Measurements from ENCODE around the gene PRDX5.

DNA sequence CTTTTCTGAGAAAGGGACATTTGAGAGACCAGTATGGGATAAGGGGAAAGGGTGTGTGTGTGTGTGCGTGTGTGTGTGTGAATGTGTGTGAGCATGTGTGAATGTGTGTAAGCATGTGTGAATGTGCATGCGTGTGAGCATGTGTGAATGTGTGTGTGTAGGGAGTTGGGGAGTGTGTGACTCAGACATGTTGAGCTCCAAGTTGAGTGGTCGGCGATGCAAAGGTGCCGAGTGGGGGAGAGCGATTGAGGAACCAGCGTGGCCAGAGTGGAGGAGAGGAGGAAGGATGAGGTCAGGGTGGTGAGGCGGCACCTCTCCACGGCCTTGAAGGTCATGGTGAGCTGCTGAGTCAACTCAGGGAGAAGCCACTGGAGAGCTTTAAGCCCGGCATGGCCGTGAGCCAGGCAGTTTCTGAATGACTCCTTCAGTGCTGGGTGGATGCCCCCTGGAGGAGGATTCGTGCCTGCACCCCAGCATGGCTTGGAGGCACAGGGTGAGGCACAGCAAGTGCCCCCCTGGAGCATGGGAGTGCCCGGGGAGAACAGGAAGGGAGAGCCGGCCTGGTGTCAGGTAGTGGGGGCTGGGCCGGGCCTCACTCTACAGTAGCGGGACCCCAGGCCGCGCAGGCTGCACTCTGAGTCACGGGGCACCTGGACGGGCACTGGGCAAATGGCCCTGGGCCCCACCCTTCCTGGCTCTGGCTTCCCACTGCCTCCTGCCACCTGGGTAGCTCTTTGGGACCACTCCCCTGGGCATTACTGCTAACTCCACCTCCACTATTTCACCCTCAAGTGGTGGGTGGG lies 13.8 kb downstream of the PRDX5 start:
- TF ChIP-seq, protein P1, sequence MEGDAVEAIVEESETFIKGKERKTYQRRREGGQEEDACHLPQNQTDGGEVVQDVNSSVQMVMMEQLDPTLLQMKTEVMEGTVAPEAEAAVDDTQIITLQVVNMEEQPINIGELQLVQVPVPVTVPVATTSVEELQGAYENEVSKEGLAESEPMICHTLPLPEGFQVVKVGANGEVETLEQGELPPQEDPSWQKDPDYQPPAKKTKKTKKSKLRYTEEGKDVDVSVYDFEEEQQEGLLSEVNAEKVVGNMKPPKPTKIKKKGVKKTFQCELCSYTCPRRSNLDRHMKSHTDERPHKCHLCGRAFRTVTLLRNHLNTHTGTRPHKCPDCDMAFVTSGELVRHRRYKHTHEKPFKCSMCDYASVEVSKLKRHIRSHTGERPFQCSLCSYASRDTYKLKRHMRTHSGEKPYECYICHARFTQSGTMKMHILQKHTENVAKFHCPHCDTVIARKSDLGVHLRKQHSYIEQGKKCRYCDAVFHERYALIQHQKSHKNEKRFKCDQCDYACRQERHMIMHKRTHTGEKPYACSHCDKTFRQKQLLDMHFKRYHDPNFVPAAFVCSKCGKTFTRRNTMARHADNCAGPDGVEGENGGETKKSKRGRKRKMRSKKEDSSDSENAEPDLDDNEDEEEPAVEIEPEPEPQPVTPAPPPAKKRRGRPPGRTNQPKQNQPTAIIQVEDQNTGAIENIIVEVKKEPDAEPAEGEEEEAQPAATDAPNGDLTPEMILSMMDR (IDR thresholded peaks at IDR 0.05 in 2 of 3, conservative IDR thresholded peaks at IDR 0.05 in 1 of 3; ENCODE audit: insufficient read depth in 2 of 3, low read depth in 1 of 3, low read length in 3 of 3): peak; percentile 75 to 79 (median 78)
- TF ChIP-seq FOXJ3 (CRISPR knock-in tag; IDR thresholded peaks at IDR 0.05) (no peak), CBX3 (IDR thresholded peaks at IDR 0.05; ENCODE audit: borderline replicate concordance in 1 of 2, low read length in 2 of 2) (no peak), FOXK1 (CRISPR knock-in tag; IDR thresholded peaks at IDR 0.05; ENCODE audit: borderline replicate concordance) (no peak), SRF (CRISPR knock-in tag; IDR thresholded peaks at IDR 0.05) (no peak; a peak in 1 of 4 replicates), KDM5B (IDR thresholded peaks at IDR 0.05; ENCODE audit: insufficient replicate concordance, low read depth, low read length) (no peak), EZH2 (IDR thresholded peaks at IDR 0.05; ENCODE audit: borderline replicate concordance, low read depth, low read length) (no peak), ZNF263 (CRISPR knock-in tag; IDR thresholded peaks at IDR 0.05; ENCODE audit: borderline replicate concordance) (no peak), ZNF324 (CRISPR knock-in tag; IDR thresholded peaks at IDR 0.05) (no peak), MAZ (CRISPR knock-in tag; conservative IDR thresholded peaks at IDR 0.05 in 1 of 2, IDR thresholded peaks at IDR 0.05 in 1 of 2) (peak in 1 of 2 experiments; percentile 40; a peak in 1 of 4 replicates)
- TF ChIP-seq, protein P2, sequence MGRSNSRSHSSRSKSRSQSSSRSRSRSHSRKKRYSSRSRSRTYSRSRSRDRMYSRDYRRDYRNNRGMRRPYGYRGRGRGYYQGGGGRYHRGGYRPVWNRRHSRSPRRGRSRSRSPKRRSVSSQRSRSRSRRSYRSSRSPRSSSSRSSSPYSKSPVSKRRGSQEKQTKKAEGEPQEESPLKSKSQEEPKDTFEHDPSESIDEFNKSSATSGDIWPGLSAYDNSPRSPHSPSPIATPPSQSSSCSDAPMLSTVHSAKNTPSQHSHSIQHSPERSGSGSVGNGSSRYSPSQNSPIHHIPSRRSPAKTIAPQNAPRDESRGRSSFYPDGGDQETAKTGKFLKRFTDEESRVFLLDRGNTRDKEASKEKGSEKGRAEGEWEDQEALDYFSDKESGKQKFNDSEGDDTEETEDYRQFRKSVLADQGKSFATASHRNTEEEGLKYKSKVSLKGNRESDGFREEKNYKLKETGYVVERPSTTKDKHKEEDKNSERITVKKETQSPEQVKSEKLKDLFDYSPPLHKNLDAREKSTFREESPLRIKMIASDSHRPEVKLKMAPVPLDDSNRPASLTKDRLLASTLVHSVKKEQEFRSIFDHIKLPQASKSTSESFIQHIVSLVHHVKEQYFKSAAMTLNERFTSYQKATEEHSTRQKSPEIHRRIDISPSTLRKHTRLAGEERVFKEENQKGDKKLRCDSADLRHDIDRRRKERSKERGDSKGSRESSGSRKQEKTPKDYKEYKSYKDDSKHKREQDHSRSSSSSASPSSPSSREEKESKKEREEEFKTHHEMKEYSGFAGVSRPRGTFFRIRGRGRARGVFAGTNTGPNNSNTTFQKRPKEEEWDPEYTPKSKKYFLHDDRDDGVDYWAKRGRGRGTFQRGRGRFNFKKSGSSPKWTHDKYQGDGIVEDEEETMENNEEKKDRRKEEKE (IDR thresholded peaks at IDR 0.05; ENCODE audit: borderline replicate concordance in 1 of 2, control insufficient read depth in 1 of 2, low read depth in 2 of 2, low read length in 1 of 2): no peak
- TF ChIP-seq, protein P3, sequence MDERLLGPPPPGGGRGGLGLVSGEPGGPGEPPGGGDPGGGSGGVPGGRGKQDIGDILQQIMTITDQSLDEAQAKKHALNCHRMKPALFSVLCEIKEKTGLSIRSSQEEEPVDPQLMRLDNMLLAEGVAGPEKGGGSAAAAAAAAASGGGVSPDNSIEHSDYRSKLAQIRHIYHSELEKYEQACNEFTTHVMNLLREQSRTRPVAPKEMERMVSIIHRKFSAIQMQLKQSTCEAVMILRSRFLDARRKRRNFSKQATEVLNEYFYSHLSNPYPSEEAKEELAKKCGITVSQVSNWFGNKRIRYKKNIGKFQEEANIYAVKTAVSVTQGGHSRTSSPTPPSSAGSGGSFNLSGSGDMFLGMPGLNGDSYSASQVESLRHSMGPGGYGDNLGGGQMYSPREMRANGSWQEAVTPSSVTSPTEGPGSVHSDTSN (CRISPR knock-in tag; IDR thresholded peaks at IDR 0.05; ENCODE audit: low read depth): no peak
- TF ChIP-seq, protein P3 (tag; conservative IDR thresholded peaks at IDR 0.05; ENCODE audit: low read depth): 0 out of 2 replicates have a peak, but pooled peaks have one; percentile 38
